ENCODE measurements around the gene SSC4D. TPM values are rescaled to one million over a fixed set of nuclear protein-coding genes. Genes with fewer than 3 reads are reported as not detected.

SSC4D gene
- polyA plus RNA-seq, 3 donors: 0.48 to 0.56 (median 0.56) TPM

- Mint-ChIP-seq H3K9me3 (peaks cover 0 to 3% (median 0%) of the 10 kb centered on the region in 7 donors), H3K4me3 (no peak overlapping the region), H3K36me3 (no peaks in the 10 kb centered on the region), H3K27me3 (ENCODE audit: low read depth in 3 of 3) (peaks cover 0 to 6% (median 0%) of the 10 kb centered on the region in 3 donors), H3K4me1 (peaks cover 42% of the 10 kb centered on the region), H3K27ac (peak overlapping the region; percentile 54 to 94 (median 66))
- Histone ChIP-seq H2AFZ (ENCODE audit: insufficient read depth, low read depth, low read length, poor library complexity, severe bottlenecking) (no peak overlapping the region), H3K4me2 (replicated peaks; ENCODE audit: extremely low read depth, low read length, poor library complexity, severe bottlenecking) (no peak overlapping the region), H3K4me3 (replicated peaks in 1 of 3; ENCODE audit: low read depth in 2 of 3, low read length in 3 of 3) (no peak overlapping the region), H3K36me3 (replicated peaks in 1 of 2; ENCODE audit: control insufficient read depth in 1 of 2, insufficient read depth in 2 of 2, low read length in 2 of 2) (no peaks in the 10 kb centered on the region), H3K27ac (ENCODE audit: low read depth in 1 of 2, low read length in 2 of 2) (peak overlapping the region in 1 of 2 donors; percentile 33), H4K20me1 (ENCODE audit: insufficient read depth, low read length) (no peaks in the 10 kb centered on the region), H3K27me3 (ENCODE audit: control insufficient read depth in 2 of 2, insufficient read depth in 2 of 2, low read length in 2 of 2) (no peaks in the 10 kb centered on the region), H3K79me2 (ENCODE audit: insufficient read depth, low read length) (no peaks in the 10 kb centered on the region), H3K9ac (ENCODE audit: insufficient read depth, low read length, poor library complexity, severe bottlenecking) (no peak overlapping the region), H3K4me1 (ENCODE audit: control insufficient read depth in 1 of 2, insufficient read depth in 2 of 2, low read length in 2 of 2) (peaks cover 44 to 48% of the 10 kb centered on the region in 2 donors), H3K9me3 (replicated peaks in 1 of 2; ENCODE audit: control insufficient read depth in 1 of 2, insufficient read depth in 1 of 2, low read length in 2 of 2) (no peaks in the 10 kb centered on the region)
- intact Hi-C loops (cut with micrococcal nuclease): no loop called here
- DNase-seq: peak in 1 of 3 donors; percentile 42
- TF ChIP-seq CTCF (IDR thresholded peaks at IDR 0.05): no peak
- no CpG with 5 or more reads among the region's 7 CpGs for WGBS (ENCODE audit: insufficient coverage)
Measured at GRCh38 chr7:76381814-76382213, 27.7 kb downstream of the SSC4D start.

GRCh38 chr7:76380623-76380966 is 28.9 kb downstream of the SSC4D start:
- H3K9me3 ChIP-seq (replicated peaks in 1 of 2; ENCODE audit: control insufficient read depth in 1 of 2, insufficient read depth in 1 of 2, low read length in 2 of 2): no peaks in the 10 kb centered on the region
- peak overlapping the region; percentile 83 to 91 for H3K27ac ChIP-seq (ENCODE audit: low read depth in 1 of 2, low read length in 2 of 2)
- peak overlapping the region; percentile 56 to 68 for H3K4me3 Mint-ChIP-seq
- peak overlapping the region; percentile 88 to 95 (median 91) for H3K27ac Mint-ChIP-seq
- H2AFZ ChIP-seq (ENCODE audit: insufficient read depth, low read depth, low read length, poor library complexity, severe bottlenecking): peak overlapping the region; percentile 79
- no peak overlapping the region for H3K9ac ChIP-seq (ENCODE audit: insufficient read depth, low read length, poor library complexity, severe bottlenecking)
- H3K4me1 ChIP-seq (ENCODE audit: control insufficient read depth in 1 of 2, insufficient read depth in 2 of 2, low read length in 2 of 2): peaks cover 44 to 48% of the 10 kb centered on the region in 2 donors
- H3K36me3 Mint-ChIP-seq: no peaks in the 10 kb centered on the region
- peaks cover 0 to 6% (median 0%) of the 10 kb centered on the region in 3 donors for H3K27me3 Mint-ChIP-seq (ENCODE audit: low read depth in 3 of 3)
- no peak for TF ChIP-seq CTCF (IDR thresholded peaks at IDR 0.05)
- H3K36me3 ChIP-seq (replicated peaks in 1 of 2; ENCODE audit: control insufficient read depth in 1 of 2, insufficient read depth in 2 of 2, low read length in 2 of 2): no peaks in the 10 kb centered on the region
- 90% methylated on average over 2 of the region's 7 CpGs for WGBS (ENCODE audit: insufficient coverage)
- H3K9me3 Mint-ChIP-seq: peaks cover 0 to 3% (median 0%) of the 10 kb centered on the region in 7 donors
- H3K27me3 ChIP-seq (ENCODE audit: control insufficient read depth in 2 of 2, insufficient read depth in 2 of 2, low read length in 2 of 2): no peaks in the 10 kb centered on the region
- no peak for DNase-seq
- H3K4me2 ChIP-seq (replicated peaks; ENCODE audit: extremely low read depth, low read length, poor library complexity, severe bottlenecking): peak overlapping the region; percentile 59
- no peaks in the 10 kb centered on the region for H3K79me2 ChIP-seq (ENCODE audit: insufficient read depth, low read length)
- H3K4me1 Mint-ChIP-seq: peaks cover 42% of the 10 kb centered on the region
- H3K4me3 ChIP-seq (replicated peaks in 1 of 3; ENCODE audit: low read depth in 2 of 3, low read length in 3 of 3): peak overlapping the region in 2 of 3 experiments; percentile 19 to 67
- intact Hi-C loops (cut with micrococcal nuclease): no loop called here
- H4K20me1 ChIP-seq (ENCODE audit: insufficient read depth, low read length): no peaks in the 10 kb centered on the region

Data from CD14-positive monocyte (primary cell).